Activated naive CD8-positive, alpha-beta T cell treated with anti-CD3 and anti-CD28 coated beads for 36 hours (primary cell): Measurements from ENCODE around the gene OSBPL2. TPM values are rescaled to one million over a fixed set of nuclear protein-coding genes. Genes with fewer than 3 reads are reported as not detected.

Experiments
- DNase-seq: peaks from one replicate; pipeline ENCODE4 v3.0.0; 2021
- H3K27ac Mint-ChIP-seq: one replicate; pipeline ENCODE4 v1.8.0; 2022; ENCODE audit warnings: mild to moderate bottlenecking, moderate library complexity, mixed read lengths
- H3K27me3 Mint-ChIP-seq: one replicate; pipeline ENCODE4 v1.8.0; 2022; ENCODE audit warnings: mild to moderate bottlenecking, mixed read lengths
- H3K36me3 Mint-ChIP-seq: one replicate; pipeline ENCODE4 v1.8.0; 2021; ENCODE audit warnings: mild to moderate bottlenecking, mixed read lengths
- H3K4me1 Mint-ChIP-seq: one replicate; pipeline ENCODE4 v1.8.0; 2021; ENCODE audit warnings: mixed read lengths
- H3K4me3 Mint-ChIP-seq: one replicate; pipeline ENCODE4 v1.8.0; 2022; ENCODE audit warnings: mild to moderate bottlenecking, moderate library complexity, mixed read lengths
- H3K9me3 Mint-ChIP-seq: one replicate; pipeline ENCODE4 v1.8.0; 2022; ENCODE audit warnings: mixed read lengths
- total RNA-seq, 2 experiments: library from RNA; stranded (reverse); gene quantifications; one replicate each; pipeline ENCODE4 v1.2.3, GENCODE V29; 2021

OSBPL2 gene
- total RNA-seq, 2 experiments from 2014 or later = 19.2 to 20.4 TPM

GRCh38 chr20:62224113-62224855 is 14.0 kb upstream of the OSBPL2 start:
- Mint-ChIP-seq H3K36me3 (no peaks in the 10 kb centered on the region), H3K27ac (no peak overlapping the region), H3K9me3 (no peaks in the 10 kb centered on the region), H3K4me1 (no peaks in the 10 kb centered on the region), H3K4me3 (no peak overlapping the region), H3K27me3 (peaks cover 45% of the 10 kb centered on the region)
- no peak for DNase-seq

GRCh38 chr20:62225026-62225425 is 13.3 kb upstream of the OSBPL2 start:
- Mint-ChIP-seq H3K36me3 (no peaks in the 10 kb centered on the region), H3K27me3 (peaks cover 41% of the 10 kb centered on the region)
- DNase-seq = no peak

GRCh38 chr20:62225820-62226635 is 12.3 kb upstream of the OSBPL2 start:
- no peak overlapping the region for H3K4me3 Mint-ChIP-seq
- H3K4me1 Mint-ChIP-seq = no peaks in the 10 kb centered on the region
- H3K27me3 Mint-ChIP-seq = peaks cover 36% of the 10 kb centered on the region
- no peak for DNase-seq
- no peaks in the 10 kb centered on the region for H3K9me3 Mint-ChIP-seq
- H3K27ac Mint-ChIP-seq = no peak overlapping the region
- no peaks in the 10 kb centered on the region for H3K36me3 Mint-ChIP-seq

More at GRCh38 chr20:62225026-62225425, 13.3 kb upstream of the OSBPL2 start:
- Mint-ChIP-seq H3K4me1 (no peaks in the 10 kb centered on the region), H3K4me3 (no peak overlapping the region), H3K9me3 (no peaks in the 10 kb centered on the region), H3K27ac (no peak overlapping the region)

- Mint-ChIP-seq H3K27ac (no peak overlapping the region), H3K4me1 (no peaks in the 10 kb centered on the region), H3K4me3 (no peak overlapping the region), H3K27me3 (peaks cover 26% of the 10 kb centered on the region), H3K9me3 (no peaks in the 10 kb centered on the region), H3K36me3 (no peaks in the 10 kb centered on the region)
- no peak for DNase-seq
Measured at GRCh38 chr20:62226707-62227590, 11.4 kb upstream of the OSBPL2 start.

- H3K27me3 Mint-ChIP-seq = peaks cover 20% of the 10 kb centered on the region
- no peaks in the 10 kb centered on the region for H3K9me3 Mint-ChIP-seq
- H3K4me3 Mint-ChIP-seq = no peak overlapping the region
- no peak for DNase-seq
- no peaks in the 10 kb centered on the region for H3K4me1 Mint-ChIP-seq
- H3K27ac Mint-ChIP-seq = no peak overlapping the region
- H3K36me3 Mint-ChIP-seq = no peaks in the 10 kb centered on the region
Measured at GRCh38 chr20:62227591-62227976, 10.7 kb upstream of the OSBPL2 start.

DNA sequence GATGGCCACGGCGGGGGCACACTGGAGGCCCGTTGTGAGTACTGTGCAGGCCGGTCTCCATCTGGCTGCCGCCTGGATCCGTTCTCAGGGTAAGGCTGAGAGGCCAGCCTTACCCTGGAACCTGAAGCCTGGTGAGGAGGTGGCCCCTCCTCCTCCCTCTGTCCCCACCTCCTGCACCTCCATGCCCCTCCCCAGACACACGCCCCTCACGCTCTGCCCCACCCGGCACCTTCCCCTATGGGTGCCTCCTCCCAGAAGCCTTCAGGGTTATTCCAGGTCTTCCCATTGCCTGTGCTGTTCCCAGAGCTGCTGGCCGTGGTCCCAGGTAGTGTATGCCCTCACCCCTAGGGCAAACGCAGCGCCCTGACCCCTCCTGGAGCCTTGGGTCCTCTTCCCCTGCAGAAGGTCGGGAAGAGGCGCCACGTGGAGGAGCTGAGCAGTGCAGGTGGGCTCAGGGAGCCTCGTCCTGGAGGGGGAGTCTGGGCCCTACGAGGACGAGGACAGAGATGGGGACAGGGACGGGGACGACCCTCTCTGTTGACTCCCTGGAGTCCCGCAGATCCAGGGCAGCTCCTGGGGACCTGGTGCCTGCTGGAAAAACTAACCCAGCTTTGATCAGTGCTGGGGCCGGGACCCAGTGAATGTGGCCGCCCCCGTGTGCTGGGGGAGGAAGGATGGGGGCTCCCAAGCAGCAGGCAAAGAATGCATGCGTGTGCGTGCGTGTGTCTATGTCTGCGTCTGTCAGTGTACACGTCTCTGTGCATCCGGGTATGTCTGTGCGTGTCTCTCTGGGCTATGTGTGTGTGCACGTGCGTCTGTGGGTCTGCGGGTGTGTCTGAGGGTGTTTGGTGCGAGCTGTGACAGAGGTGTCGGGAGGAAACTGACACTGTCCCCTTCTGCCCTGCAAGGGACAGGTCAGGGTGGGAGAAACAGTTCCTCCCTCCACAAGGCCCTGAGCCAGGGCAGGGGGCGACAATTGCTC is 10.1 kb upstream of the OSBPL2 start:
- Mint-ChIP-seq H3K36me3 (no peaks in the 10 kb centered on the region), H3K9me3 (no peaks in the 10 kb centered on the region), H3K4me3 (no peak overlapping the region), H3K27ac (no peak overlapping the region), H3K27me3 (peaks cover 15% of the 10 kb centered on the region), H3K4me1 (no peaks in the 10 kb centered on the region)
- DNase-seq = no peak

DNA sequence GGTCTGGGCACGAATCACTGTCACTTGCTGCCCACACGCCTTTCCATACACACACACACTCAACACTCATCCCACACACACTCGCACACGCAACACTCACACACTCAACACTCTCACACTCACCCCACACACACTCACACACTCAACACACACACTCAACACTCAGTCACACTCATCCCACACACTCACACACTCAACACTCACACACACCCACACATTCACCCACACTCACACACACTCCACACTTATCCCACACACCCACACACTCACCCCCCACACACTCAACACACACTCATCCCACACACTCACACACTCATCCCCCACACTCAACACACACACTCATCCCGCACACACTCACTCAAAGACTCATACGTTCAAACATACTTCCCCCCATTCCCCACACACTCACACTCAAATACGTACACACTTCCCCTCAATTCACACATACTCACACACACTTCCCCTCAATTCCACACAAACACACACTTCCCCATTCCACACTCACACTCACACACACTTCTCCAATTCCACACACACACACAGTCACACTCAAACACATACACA is 9.3 kb upstream of the OSBPL2 start:
- peaks cover 15% of the 10 kb centered on the region for H3K27me3 Mint-ChIP-seq
- no peaks in the 10 kb centered on the region for H3K36me3 Mint-ChIP-seq
- no peak overlapping the region for H3K4me3 Mint-ChIP-seq
- no peak overlapping the region for H3K27ac Mint-ChIP-seq
- DNase-seq = no peak
- no peaks in the 10 kb centered on the region for H3K9me3 Mint-ChIP-seq
- H3K4me1 Mint-ChIP-seq = no peaks in the 10 kb centered on the region

DNA sequence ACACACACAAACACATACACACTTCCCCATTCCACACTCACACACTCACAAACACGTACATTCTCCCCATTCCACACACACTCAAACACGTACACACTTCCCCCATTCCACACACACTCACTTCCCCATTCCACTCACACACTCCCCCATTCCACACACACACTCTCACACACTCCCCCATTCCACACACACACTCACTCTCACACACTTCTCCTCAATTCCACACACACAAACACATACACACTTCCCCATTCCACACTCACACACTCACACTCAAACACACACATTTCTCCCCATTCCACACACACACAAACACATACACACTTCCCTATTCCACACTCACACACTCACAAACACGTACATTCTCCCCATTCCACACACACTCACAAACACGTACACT is 8.7 kb upstream of the OSBPL2 start:
- no peaks in the 10 kb centered on the region for H3K9me3 Mint-ChIP-seq
- no peak overlapping the region for H3K27ac Mint-ChIP-seq
- no peaks in the 10 kb centered on the region for H3K4me1 Mint-ChIP-seq
- H3K27me3 Mint-ChIP-seq = peaks cover 12% of the 10 kb centered on the region
- no peak for DNase-seq
- H3K4me3 Mint-ChIP-seq = no peak overlapping the region
- H3K36me3 Mint-ChIP-seq = no peaks in the 10 kb centered on the region

GRCh38 chr20:62230276-62230675 is 8.0 kb upstream of the OSBPL2 start:
- H3K36me3 Mint-ChIP-seq = no peaks in the 10 kb centered on the region
- H3K27me3 Mint-ChIP-seq = peaks cover 11% of the 10 kb centered on the region
- DNase-seq = no peak
- H3K9me3 Mint-ChIP-seq = no peaks in the 10 kb centered on the region
- no peak overlapping the region for H3K27ac Mint-ChIP-seq
- no peak overlapping the region for H3K4me3 Mint-ChIP-seq
- no peaks in the 10 kb centered on the region for H3K4me1 Mint-ChIP-seq

DNA sequence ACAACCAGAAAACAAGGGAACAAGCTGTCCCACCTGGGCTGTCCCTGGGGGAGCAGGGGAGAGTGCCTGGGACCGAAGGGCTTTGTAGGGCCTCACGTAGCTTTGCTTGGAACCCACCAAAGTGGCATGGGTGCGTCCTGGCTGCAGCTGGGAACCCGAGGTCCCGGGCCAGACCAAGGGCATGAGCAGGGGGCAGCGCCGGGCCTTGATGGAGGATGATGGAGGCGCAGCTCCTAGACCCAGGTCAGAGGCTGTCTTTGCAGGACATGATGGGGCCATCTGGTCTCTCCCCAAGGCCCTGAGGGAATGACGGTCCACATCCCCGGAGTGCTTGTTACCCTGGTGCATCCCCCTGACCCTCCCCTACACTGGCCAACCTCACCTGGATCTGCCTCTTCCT is 7.6 kb upstream of the OSBPL2 start:
- H3K4me1 Mint-ChIP-seq = no peaks in the 10 kb centered on the region
- H3K27me3 Mint-ChIP-seq = peaks cover 11% of the 10 kb centered on the region
- H3K36me3 Mint-ChIP-seq = no peaks in the 10 kb centered on the region
- no peak overlapping the region for H3K4me3 Mint-ChIP-seq
- DNase-seq = no peak
- H3K27ac Mint-ChIP-seq = no peak overlapping the region
- no peaks in the 10 kb centered on the region for H3K9me3 Mint-ChIP-seq

DNA sequence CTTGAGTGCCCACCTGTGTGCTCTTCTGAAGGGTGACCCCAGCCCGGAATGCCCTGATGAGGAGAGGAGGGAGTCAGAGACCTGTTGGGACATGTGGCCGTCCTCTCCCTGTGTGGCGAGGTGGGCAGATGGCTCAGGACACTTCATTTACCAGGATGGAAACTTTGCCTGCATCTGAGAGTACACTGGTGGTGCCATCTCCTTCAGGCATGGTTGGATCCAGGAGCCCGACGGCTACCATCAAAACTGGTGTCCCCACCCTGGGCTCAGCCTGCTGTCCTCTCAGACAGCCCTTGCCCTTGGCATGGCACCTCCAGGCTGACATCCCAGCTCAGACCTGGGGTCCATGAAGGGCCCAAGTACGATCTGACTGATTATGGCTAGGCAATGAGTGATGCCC is 7.0 kb upstream of the OSBPL2 start:
- Mint-ChIP-seq H3K36me3 (no peaks in the 10 kb centered on the region), H3K27me3 (peaks cover 11% of the 10 kb centered on the region), H3K4me1 (no peaks in the 10 kb centered on the region), H3K9me3 (no peaks in the 10 kb centered on the region), H3K27ac (no peak overlapping the region), H3K4me3 (no peak overlapping the region)
- DNase-seq = no peak

DNA sequence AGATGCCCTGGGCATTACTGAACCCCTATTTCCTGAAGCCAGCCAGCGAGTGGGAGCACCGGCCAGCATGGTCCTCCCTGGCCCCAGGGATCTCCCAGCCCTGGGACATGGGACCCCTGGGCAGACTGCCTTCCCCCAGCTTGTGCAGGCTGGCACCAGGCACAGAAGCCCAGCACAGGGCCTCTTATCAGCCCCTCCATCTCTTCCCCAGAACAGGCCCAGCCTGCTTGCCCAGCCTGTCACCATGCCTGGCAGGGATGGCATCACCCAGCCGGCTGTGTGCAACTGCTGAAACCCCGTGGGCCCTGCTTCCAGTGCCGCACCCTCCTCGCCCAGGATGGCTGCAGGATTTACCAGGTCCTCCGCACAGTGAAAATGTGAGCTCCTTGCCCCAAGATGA is 6.1 kb upstream of the OSBPL2 start:
- Mint-ChIP-seq H3K4me3 (no peak overlapping the region), H3K9me3 (no peaks in the 10 kb centered on the region), H3K27me3 (peaks cover 5% of the 10 kb centered on the region), H3K27ac (no peak overlapping the region), H3K4me1 (no peaks in the 10 kb centered on the region), H3K36me3 (no peaks in the 10 kb centered on the region)
- DNase-seq = no peak

- no peak for DNase-seq
- Mint-ChIP-seq H3K27ac (no peak overlapping the region), H3K4me3 (no peak overlapping the region), H3K36me3 (no peaks in the 10 kb centered on the region), H3K9me3 (no peaks in the 10 kb centered on the region), H3K27me3 (peaks cover 5% of the 10 kb centered on the region), H3K4me1 (peaks cover 4% of the 10 kb centered on the region)
Measured at GRCh38 chr20:62232770-62233645, 5.3 kb upstream of the OSBPL2 start.
